ENCODE results near the gene TTC21B. TPM values are rescaled to one million over a fixed set of nuclear protein-coding genes. Genes with fewer than 3 reads are reported as not detected.

TTC21B gene
- total RNA-seq, 1 experiment from 2014 or later: 14.7 TPM

GRCh38 chr2:165953306-165953654 lies 296 bp downstream of the TTC21B start:
- Mint-ChIP-seq H3K27ac (ENCODE audit: unreplicated experiment) (no peak overlapping the region), H3K4me3 (ENCODE audit: low read depth, unreplicated experiment) (no peak overlapping the region), H3K36me3 (ENCODE audit: insufficient read depth, unreplicated experiment) (no peaks in the 10 kb centered on the region), H3K27me3 (ENCODE audit: unreplicated experiment) (no peaks in the 10 kb centered on the region), H3K9me3 (ENCODE audit: low read depth, unreplicated experiment) (no peaks in the 10 kb centered on the region), H3K4me1 (ENCODE audit: low read depth, unreplicated experiment) (no peaks in the 10 kb centered on the region)
- intact Hi-C loops (cut with micrococcal nuclease; ENCODE audit: unreplicated experiment): no loop called here
- CTCF ChIA-PET: interaction anchor here (0.5 to 1.9 kb wide), 9 partner anchors 12 to 793 kb away, joined by 3 to 9 read pairs (median 3); partner anchors contain the start of gene SCN1A
- DNase-seq: no peak
- no TSS peak for BruUV-seq (replicated peaks)
- TF ChIP-seq, protein P1, sequence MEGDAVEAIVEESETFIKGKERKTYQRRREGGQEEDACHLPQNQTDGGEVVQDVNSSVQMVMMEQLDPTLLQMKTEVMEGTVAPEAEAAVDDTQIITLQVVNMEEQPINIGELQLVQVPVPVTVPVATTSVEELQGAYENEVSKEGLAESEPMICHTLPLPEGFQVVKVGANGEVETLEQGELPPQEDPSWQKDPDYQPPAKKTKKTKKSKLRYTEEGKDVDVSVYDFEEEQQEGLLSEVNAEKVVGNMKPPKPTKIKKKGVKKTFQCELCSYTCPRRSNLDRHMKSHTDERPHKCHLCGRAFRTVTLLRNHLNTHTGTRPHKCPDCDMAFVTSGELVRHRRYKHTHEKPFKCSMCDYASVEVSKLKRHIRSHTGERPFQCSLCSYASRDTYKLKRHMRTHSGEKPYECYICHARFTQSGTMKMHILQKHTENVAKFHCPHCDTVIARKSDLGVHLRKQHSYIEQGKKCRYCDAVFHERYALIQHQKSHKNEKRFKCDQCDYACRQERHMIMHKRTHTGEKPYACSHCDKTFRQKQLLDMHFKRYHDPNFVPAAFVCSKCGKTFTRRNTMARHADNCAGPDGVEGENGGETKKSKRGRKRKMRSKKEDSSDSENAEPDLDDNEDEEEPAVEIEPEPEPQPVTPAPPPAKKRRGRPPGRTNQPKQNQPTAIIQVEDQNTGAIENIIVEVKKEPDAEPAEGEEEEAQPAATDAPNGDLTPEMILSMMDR (IDR thresholded peaks at IDR 0.05; ENCODE audit: unreplicated experiment): no peak

GRCh38 chr2:165952741-165953211 lies 800 bp downstream of the TTC21B start:
- Mint-ChIP-seq H3K4me1 (ENCODE audit: low read depth, unreplicated experiment) (no peaks in the 10 kb centered on the region), H3K36me3 (ENCODE audit: insufficient read depth, unreplicated experiment) (no peaks in the 10 kb centered on the region), H3K27ac (ENCODE audit: unreplicated experiment) (no peak overlapping the region), H3K9me3 (ENCODE audit: low read depth, unreplicated experiment) (no peaks in the 10 kb centered on the region), H3K27me3 (ENCODE audit: unreplicated experiment) (no peaks in the 10 kb centered on the region), H3K4me3 (ENCODE audit: low read depth, unreplicated experiment) (no peak overlapping the region)
- intact Hi-C loops (cut with micrococcal nuclease; ENCODE audit: unreplicated experiment): no loop called here
- no peak for DNase-seq
- TSS peak; percentile 65 for BruUV-seq (replicated peaks)
- CTCF ChIA-PET: interaction anchor here (0.5 to 1.9 kb wide), 6 partner anchors 11 to 792 kb away, joined by 3 to 9 read pairs (median 3); partner anchors contain the start of gene SCN1A
- TF ChIP-seq, protein P1 (IDR thresholded peaks at IDR 0.05; ENCODE audit: unreplicated experiment): no peak

- no peak overlapping the region for H3K4me3 Mint-ChIP-seq (ENCODE audit: low read depth, unreplicated experiment)
- H3K27me3 Mint-ChIP-seq (ENCODE audit: unreplicated experiment): no peaks in the 10 kb centered on the region
- TF ChIP-seq, protein P1 (IDR thresholded peaks at IDR 0.05; ENCODE audit: unreplicated experiment): no peak
- no peaks in the 10 kb centered on the region for H3K36me3 Mint-ChIP-seq (ENCODE audit: insufficient read depth, unreplicated experiment)
- no TSS peak for BruUV-seq (replicated peaks)
- H3K9me3 Mint-ChIP-seq (ENCODE audit: low read depth, unreplicated experiment): no peaks in the 10 kb centered on the region
- intact Hi-C loops (cut with micrococcal nuclease; ENCODE audit: unreplicated experiment): no loop called here
- no peaks in the 10 kb centered on the region for H3K4me1 Mint-ChIP-seq (ENCODE audit: low read depth, unreplicated experiment)
- CTCF ChIA-PET: no interaction called here
- no peak for DNase-seq
- H3K27ac Mint-ChIP-seq (ENCODE audit: unreplicated experiment): no peak overlapping the region
Observed at GRCh38 chr2:165952085-165952484, 1.5 kb downstream of the TTC21B start.

DNA sequence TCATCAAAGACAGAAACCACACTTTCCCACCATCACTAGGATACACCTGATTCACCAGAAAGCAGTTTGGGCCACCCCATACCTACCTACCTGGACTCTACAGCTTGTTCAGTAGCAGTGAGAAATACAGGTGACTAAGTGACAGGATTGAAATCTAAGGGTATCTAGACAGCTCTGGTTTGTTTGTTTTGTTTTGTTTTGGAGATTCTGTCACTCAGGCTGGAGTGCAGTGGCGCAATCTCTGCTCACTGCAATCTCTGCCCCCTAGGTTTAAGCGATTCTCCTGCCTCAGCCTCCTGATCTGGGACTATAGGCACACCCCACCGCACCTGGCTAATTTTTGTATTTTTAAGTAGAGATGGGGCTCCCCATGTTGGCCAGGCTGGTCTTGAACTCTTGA lies 3.1 kb downstream of the TTC21B start:
- intact Hi-C loops (cut with micrococcal nuclease; ENCODE audit: unreplicated experiment): no loop called here
- no peak for DNase-seq
- BruUV-seq (replicated peaks): no TSS peak
- TF ChIP-seq, protein P1 (IDR thresholded peaks at IDR 0.05; ENCODE audit: unreplicated experiment): no peak
- Mint-ChIP-seq H3K36me3 (ENCODE audit: insufficient read depth, unreplicated experiment) (no peaks in the 10 kb centered on the region), H3K4me3 (ENCODE audit: low read depth, unreplicated experiment) (no peak overlapping the region), H3K4me1 (ENCODE audit: low read depth, unreplicated experiment) (no peaks in the 10 kb centered on the region), H3K27me3 (ENCODE audit: unreplicated experiment) (no peaks in the 10 kb centered on the region), H3K9me3 (ENCODE audit: low read depth, unreplicated experiment) (no peaks in the 10 kb centered on the region), H3K27ac (ENCODE audit: unreplicated experiment) (no peak overlapping the region)
- CTCF ChIA-PET: no interaction called here

Data from Calu3 (cell line).